Activated CD8-positive, alpha-beta T cell treated with anti-CD3 and anti-CD28 coated beads for 36 hours (primary cell): ENCODE data around the gene NT5DC1. TPM values are rescaled to one million over a fixed set of nuclear protein-coding genes. Genes with fewer than 3 reads are reported as not detected.

Experiments used
- ATAC-seq: fragments of 200-7000 bp; cut with Tn5 transposase; one replicate; pipeline ENCODE4 v1.10.0; 2021; ENCODE audit warnings: mild to moderate bottlenecking, moderate library complexity
- CTCF ChIA-PET: fragments of 350-600 bp; sonication (Branson Sonifier 250); formaldehyde crosslinking; loops from one replicate; lab custom pipeline; 2021; ENCODE audit warnings: antibody characterized with exemption; lab: Charles Lee
- POLR2A ChIA-PET: fragments of 350-600 bp; sonication (Branson Sonifier 250); formaldehyde crosslinking; loops from one replicate; lab custom pipeline; 2021; ENCODE audit warnings: antibody characterized with exemption; lab: Charles Lee
- DNase-seq: peaks from one replicate; pipeline ENCODE4 v3.0.0-alpha.2; 2020
- H3K27ac Mint-ChIP-seq: one replicate; pipeline ENCODE4 v1.8.0; 2021; ENCODE audit warnings: mild to moderate bottlenecking, mixed read lengths
- H3K27me3 Mint-ChIP-seq: one replicate; pipeline ENCODE4 v1.8.0; 2021; ENCODE audit warnings: mixed read lengths
- H3K36me3 Mint-ChIP-seq: one replicate; pipeline ENCODE4 v1.8.0; 2021; ENCODE audit warnings: low read depth, mixed read lengths
- H3K4me1 Mint-ChIP-seq: one replicate; pipeline ENCODE4 v1.8.0; 2021; ENCODE audit warnings: low read depth, mixed read lengths
- H3K4me3 Mint-ChIP-seq: one replicate; pipeline ENCODE4 v1.8.0; 2021; ENCODE audit warnings: mild to moderate bottlenecking, moderate library complexity, mixed read lengths
- H3K9me3 Mint-ChIP-seq: one replicate; pipeline ENCODE4 v1.8.0; 2021; ENCODE audit warnings: mixed read lengths
- CTCF ChIP-seq: fragments of 200-600 bp; IDR thresholded peaks from one replicate; pipeline ENCODE4 v1.8.0; 2022; ENCODE audit warnings: antibody characterized with exemption, mild to moderate bottlenecking
- intact Hi-C: fragments of 100-400 bp; cut with micrococcal nuclease; formaldehyde crosslinking; loops from one replicate; pipeline ENCODE4 v1.10.0; 2022
- total RNA-seq, 2 experiments: library from RNA; stranded (reverse); gene quantifications; one replicate each; pipeline ENCODE4 v1.2.3, GENCODE V29; 2021

The NT5DC1 gene
- total RNA-seq, 2 experiments from 2014 or later, result 47.8 to 53.3 TPM

- ChIA-PET CTCF (interaction anchor here (3.5 kb wide), 1 partner anchor 243 kb away, joined by 69 read pairs; no protein-coding TSS in a partner anchor), POLR2A (no interaction called here)
- intact Hi-C loops, result no loop called here
- ATAC-seq, result no peak
- TF ChIP-seq CTCF, result no peak
- Mint-ChIP-seq H3K4me1 (no peaks in the 10 kb centered on the region), H3K27ac (no peak overlapping the region), H3K27me3 (no peaks in the 10 kb centered on the region), H3K9me3 (no peaks in the 10 kb centered on the region), H3K36me3 (no peaks in the 10 kb centered on the region), H3K4me3 (no peak overlapping the region)
- DNase-seq, result no peak
These were observed 190.1 kb downstream of the NT5DC1 start for GRCh38 chr6:116290799-116291198.

- ChIA-PET POLR2A (no interaction called here), CTCF (interaction anchor here (1.6 kb wide), 1 partner anchor 241 kb away, joined by 8 read pairs; no protein-coding TSS in a partner anchor)
- intact Hi-C loops, result no loop called here
- no peak overlapping the region for H3K4me3 Mint-ChIP-seq
- ATAC-seq, result no peak
- no peaks in the 10 kb centered on the region for H3K36me3 Mint-ChIP-seq
- no peaks in the 10 kb centered on the region for H3K9me3 Mint-ChIP-seq
- no peaks in the 10 kb centered on the region for H3K4me1 Mint-ChIP-seq
- no peak for TF ChIP-seq CTCF
- no peaks in the 10 kb centered on the region for H3K27me3 Mint-ChIP-seq
- no peak for DNase-seq
- no peak overlapping the region for H3K27ac Mint-ChIP-seq
These were observed 191.2 kb downstream of the NT5DC1 start for GRCh38 chr6:116291701-116292396.

GRCh38 chr6:116292553-116292952 lies 191.9 kb downstream of the NT5DC1 start:
- Mint-ChIP-seq H3K27me3 (no peaks in the 10 kb centered on the region), H3K4me3 (no peak overlapping the region), H3K27ac (no peak overlapping the region), H3K9me3 (no peaks in the 10 kb centered on the region), H3K36me3 (no peaks in the 10 kb centered on the region), H3K4me1 (no peaks in the 10 kb centered on the region)
- POLR2A ChIA-PET, result no interaction called here
- ATAC-seq, result no peak
- no peak for DNase-seq
- intact Hi-C loops, result no loop called here
- CTCF ChIA-PET, result interaction anchor here (0.8 to 1.6 kb wide), 3 partner anchors 240 to 269 kb away, joined by 3 to 8 read pairs (median 5); no protein-coding TSS in a partner anchor
- no peak for TF ChIP-seq CTCF

- Mint-ChIP-seq H3K36me3 (peaks cover 4% of the 10 kb centered on the region), H3K9me3 (peaks cover 3% of the 10 kb centered on the region), H3K27me3 (no peaks in the 10 kb centered on the region), H3K4me3 (no peak overlapping the region), H3K4me1 (no peaks in the 10 kb centered on the region), H3K27ac (no peak overlapping the region)
- intact Hi-C loops, result no loop called here
- ATAC-seq, result no peak
- ChIA-PET CTCF (interaction anchor here (2.2 kb wide), 1 partner anchor 10 kb away, joined by 5 read pairs; no protein-coding TSS in a partner anchor), POLR2A (no interaction called here)
- TF ChIP-seq CTCF, result no peak
- no peak for DNase-seq
These were observed 197.6 kb downstream of the NT5DC1 start for GRCh38 chr6:116298273-116298672.

GRCh38 chr6:116298973-116299372 lies 198.3 kb downstream of the NT5DC1 start:
- POLR2A ChIA-PET, result no interaction called here
- peaks cover 3% of the 10 kb centered on the region for H3K9me3 Mint-ChIP-seq
- intact Hi-C loops, result no loop called here
- no peak for DNase-seq
- no peak overlapping the region for H3K27ac Mint-ChIP-seq
- no peak overlapping the region for H3K4me3 Mint-ChIP-seq
- TF ChIP-seq CTCF, result no peak
- H3K36me3 Mint-ChIP-seq, result peaks cover 4% of the 10 kb centered on the region
- CTCF ChIA-PET, result interaction anchor here (2.2 kb wide), 1 partner anchor 11 kb away, joined by 5 read pairs; no protein-coding TSS in a partner anchor
- H3K27me3 Mint-ChIP-seq, result no peaks in the 10 kb centered on the region
- no peaks in the 10 kb centered on the region for H3K4me1 Mint-ChIP-seq
- no peak for ATAC-seq
